Activated CD8-positive, alpha-beta memory T cell treated with anti-CD3 and anti-CD28 coated beads for 1 hour (primary cell): ENCODE measurements around the gene NOP10.

Experiments used
- DNase-seq, 2 donors: peaks; one replicate each; pipeline ENCODE4 v3.0.0-alpha.2; 2020; ENCODE audit warnings: low read depth in 1 of 2; ENCODE audit errors: extremely low read depth in 1 of 2

Gene NOP10

DNA sequence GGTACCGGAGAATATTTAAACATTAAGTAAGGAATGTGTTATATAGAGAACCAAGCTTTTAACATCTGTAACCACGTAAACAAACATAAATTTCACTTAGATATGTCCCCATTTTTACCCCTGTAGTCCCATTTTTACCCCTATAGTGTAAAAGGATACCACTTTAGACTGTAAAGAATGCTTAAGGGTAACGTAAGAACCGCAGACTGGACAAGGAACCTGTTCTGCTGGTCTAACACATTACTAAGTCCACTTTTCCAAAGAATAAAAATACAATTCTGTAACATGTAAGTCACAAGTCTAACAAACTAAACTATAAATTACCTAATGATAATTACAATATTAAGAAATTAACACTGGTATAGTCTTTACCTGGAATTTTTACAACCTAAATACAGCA is 8.3 kb downstream of the NOP10 start:
- no peak for DNase-seq

DNA sequence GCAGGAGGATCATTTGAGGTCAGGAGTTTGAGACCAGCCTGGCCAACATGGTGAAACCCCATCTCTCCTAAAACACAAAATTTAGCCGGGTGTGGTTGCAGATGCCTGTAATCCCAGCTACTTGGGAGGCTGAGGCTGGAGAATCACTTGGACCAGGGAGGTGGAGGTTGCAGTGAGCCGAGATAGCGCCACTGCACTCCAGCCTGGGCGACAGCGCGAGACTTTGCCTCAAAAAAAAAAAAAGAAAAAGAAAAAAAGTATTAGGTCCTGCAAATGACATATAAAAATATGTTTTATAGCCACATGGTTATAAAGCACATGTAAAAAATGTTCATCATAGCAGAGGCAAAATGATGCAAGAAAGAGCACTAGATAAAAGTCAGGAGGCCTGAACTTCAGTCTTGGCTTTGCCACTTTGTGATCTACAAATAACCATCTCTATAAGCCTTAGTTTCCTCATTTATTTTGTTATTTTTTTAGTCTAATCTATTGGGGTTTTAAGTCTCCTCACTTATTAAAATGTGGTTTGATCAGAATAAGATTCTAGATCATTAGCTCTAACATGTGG is 10.3 kb downstream of the NOP10 start:
- no peak for DNase-seq

DNA sequence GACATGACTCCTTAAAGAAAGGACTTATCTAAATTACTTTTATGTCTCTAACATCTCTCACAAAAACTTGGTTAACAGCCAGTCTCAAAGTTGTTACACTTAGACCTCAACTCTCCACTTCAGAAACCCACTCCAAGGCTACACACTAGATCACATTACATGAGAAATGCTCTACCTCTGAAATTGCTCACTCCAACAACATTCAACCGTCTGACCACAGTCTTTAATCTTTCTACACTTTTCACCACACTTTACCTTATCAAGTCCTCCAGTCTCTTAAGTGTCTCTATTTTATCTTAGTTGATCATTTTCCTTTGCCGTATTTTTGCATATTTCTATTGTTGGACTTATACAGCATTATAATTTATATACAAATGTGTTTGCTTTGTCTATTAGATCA is 11.1 kb downstream of the NOP10 start:
- DNase-seq: no peak

DNA sequence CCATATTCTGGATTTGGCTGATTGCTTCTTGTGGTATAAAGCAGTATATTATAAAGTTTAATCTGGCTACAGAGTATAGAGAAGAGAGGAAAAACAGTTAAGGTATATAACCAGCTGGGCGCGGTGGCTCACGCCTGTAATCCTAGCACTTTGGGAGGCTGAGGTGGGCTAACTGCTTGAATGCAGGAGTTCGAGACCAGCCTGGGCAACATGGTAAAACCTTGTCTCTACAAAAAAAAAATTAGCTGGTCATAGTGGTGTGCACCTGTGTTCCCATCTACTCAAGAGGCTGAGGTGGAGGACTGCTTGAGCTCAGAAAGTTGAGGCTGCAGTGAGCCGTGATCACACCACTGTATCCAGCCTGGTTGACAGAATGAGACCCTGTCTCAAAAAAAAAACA is 12.7 kb downstream of the NOP10 start:
- DNase-seq: no peak

DNA sequence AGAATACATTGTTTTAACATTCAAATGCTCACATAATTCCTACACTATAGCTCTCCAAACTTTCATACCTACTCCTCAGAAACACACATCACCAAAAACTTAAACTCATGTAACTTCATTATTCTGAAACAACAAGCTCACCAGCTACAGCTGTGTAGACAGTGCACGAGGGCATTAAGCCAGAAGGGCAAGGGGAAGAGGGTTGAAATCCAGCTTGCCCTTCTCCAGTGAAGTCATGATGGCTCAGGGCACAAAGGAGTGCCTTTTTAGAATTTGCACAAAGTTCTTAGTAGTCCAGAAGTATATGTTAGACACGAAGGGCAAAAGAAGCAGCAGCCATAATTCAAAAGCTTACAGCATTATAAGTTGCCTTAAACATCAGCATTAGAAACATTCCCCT is 13.9 kb downstream of the NOP10 start:
- DNase-seq: no peak

DNA sequence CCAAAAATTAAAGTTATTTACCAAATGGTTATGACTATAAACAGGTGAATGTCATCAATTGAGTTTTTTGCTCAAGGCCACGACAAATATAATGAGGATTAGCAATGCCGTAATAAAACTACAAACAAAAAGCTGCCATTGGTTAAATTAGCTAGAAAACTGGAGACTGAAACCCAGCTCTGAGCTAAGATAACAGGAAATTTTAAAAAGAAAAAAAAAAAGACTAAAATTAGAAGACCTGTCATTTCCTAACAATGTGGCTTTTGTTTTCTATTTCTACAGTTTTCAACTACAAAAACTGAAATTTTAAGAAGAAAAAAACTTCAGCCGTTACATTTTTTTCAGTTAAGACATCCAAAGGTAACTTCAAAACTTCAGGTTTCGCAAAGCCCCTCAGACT is 15.0 kb downstream of the NOP10 start:
- DNase-seq: no peak

DNA sequence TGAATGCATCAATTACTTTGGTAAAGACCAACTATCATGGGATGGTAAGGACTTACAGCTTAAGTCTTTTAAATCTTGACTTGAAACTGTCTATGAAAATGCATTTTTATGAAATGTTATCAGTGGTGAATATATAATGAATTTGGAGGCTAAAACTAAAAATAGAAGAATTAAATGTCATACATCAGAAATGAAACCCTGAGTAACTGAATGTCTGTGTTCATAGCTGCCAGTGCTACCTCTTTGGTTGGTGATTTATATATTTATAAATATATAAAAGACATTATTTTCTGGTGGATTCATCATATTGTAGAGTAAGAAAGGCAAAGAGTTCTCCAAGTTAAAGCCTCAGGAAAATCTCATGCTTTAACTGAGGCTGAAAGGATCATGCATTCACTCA is 17.6 kb downstream of the NOP10 start:
- no peak for DNase-seq

DNA sequence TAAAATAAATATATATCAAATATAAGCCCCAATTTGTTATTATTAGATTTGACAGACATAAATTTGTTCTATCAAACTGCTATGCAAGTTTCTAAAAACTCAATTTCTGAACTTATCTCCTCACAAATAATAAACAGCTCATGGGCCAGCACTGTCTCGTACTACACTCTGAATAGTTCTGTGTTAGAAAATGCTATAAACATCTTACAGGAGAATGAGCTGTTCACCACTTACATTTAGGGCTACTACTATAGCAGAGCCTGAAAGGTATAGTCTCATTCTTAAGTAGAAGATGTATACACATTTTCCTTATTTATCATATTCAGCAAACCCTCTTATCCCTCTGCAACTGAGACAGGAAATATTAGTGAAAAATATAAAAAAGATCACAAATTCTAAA is 18.0 kb downstream of the NOP10 start:
- no peak for DNase-seq

DNA sequence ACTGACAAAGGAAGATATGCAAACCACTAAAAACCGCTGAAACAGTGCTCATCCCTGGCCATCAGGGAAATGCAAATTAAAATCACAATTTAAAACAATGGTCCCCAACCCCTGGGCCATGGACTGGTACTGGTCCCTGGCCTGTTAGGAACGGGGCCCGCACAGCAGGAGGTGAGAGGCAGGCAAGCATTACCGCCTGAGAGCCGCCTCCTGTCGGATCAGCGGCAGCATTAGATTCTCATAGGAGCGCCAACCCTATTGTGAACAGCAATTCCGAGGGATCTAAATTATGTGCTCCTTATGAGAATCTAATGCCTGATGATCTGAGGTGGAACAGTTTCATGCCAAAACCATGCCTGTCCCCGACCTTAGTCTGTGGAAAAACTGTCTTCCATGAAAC is 19.7 kb downstream of the NOP10 start:
- DNase-seq: no peak

DNA sequence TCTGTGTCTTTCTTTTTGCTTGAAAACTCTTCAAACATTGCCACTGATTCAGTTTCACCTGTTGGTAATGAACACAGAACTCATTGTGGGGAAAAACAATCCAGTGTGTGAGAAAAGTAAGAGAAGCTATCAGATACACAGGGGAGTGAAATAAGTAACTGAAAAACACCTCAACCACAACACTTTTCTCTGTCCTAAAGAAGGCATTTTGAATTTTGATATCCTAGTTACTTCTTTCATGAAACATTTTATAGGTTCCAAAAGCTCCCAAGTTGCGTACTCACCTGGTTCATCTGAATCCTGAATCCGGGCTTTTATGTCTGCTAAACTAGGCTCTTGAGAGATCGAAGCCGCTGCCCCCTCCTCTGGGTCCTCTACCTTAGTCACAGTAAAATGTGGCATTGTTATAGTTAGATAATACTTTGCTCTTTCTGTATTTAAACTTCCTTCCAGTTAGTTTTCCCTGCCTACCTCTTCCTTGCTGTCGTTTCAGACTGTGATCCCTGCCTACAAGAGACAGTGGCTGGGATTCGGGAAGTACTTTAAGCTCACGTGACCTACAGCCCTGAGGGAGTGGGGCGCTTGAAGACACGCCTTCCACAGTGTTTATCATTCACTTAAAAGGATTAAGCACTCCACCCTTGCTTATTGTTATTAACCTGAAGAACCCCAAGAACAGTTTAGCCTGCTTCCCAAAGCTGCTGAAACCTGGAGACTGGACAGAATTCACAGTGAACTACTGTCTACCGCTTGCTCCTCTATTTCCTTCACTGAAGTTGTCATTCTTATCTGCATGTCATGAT is 24.5 kb downstream of the NOP10 start:
- DNase-seq: no peak

DNA sequence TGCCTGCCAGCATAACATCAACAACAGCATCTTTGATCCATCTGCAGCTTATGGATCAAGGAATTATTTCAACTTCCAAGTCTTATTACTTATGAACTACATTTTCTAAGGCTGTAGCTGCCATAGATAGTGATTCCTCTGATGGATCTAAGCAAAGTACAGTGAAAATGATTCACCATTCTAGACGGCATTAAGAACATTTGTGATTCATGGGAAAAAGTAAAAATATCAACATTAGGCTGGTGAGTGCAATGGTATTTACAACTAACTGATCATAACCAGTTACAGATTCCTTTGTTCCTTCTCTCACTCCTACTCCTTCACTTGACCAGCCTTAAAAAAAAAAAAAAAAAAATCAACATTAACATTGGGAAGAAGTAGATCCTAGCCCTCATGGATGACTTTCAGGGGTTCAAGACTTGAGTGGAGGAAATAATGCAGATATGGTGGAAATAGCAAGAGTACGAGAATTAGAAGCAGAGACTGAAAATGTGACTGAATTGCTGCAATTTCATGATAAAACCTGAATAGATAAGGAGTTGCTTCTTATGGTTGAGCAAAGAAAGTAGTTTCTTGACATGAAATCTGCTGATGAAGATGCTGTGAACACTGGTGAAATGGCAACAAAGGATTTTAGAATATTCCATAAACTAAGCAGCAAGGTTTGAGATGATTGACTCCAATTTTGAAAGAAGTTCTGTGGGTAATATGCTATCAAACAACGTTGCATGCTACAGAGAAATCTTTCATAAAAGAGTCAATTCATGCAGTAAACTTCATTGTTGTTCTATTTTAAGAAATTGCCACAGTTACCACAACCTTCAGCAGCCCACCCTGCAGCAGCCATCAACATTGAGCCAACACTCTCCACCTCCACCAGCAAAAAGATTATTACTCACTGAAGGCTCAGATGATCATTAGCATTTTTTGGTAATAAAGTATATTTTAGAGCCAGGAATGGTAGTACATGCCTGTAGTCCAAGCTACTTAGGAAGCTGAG is 28.1 kb downstream of the NOP10 start:
- DNase-seq: no peak

DNA sequence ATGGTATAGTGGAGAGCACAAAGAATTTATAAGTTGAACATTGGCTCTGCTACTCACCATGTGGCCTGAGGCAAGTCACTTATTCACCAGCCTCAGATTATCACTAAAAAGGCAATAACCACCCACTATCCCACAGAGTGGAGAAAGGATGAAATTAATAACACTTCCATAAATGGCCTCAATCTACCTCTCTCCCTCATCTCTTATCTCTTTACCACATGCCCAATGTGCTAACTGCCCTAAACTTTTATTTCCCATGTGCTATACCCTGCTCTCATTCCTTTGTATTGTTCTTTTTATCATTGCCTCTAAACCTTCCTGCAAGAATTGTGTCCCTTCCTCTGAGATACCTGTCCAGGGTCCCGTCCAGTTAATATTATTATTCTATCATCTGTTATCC is 31.4 kb downstream of the NOP10 start:
- no peak for DNase-seq

DNA sequence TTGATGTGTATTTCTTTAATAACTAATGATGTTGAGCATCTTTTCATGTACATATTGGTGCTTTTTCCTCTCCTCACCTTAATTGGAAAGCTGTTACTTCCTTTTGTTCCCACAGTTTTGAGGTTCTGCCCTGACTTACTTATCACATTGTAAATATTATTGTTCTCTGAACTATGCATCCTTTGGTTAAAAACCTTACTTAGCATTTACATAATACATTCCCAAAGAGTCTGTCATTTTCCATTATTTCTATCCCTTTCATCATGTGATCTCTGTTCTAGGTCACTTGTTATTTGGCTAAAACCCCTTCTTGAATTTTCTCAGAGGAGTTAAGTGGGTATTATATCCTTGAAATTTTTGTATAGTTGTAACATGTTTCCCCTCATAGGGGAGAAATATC is 38.3 kb downstream of the NOP10 start:
- no peak for DNase-seq

DNA sequence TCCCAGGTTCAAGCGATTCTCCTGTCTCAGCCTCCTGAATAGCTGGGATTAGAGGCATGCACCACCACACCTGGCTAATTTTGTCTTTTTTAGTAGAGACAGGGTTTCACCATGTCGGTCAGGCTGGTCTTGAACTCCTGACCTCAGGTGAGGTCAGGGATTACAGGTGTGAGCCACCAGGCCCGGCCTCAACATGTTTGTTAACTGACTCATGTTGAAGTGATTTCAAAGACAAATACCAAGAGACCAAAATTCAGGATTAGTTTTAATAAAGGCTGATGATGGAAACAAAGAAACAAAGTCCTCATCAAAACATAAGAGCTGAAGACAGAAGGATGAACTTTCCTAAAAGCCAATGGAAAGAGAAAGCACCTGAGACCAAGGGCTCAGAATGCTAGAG is 41.9 kb downstream of the NOP10 start:
- no peak for DNase-seq

DNA sequence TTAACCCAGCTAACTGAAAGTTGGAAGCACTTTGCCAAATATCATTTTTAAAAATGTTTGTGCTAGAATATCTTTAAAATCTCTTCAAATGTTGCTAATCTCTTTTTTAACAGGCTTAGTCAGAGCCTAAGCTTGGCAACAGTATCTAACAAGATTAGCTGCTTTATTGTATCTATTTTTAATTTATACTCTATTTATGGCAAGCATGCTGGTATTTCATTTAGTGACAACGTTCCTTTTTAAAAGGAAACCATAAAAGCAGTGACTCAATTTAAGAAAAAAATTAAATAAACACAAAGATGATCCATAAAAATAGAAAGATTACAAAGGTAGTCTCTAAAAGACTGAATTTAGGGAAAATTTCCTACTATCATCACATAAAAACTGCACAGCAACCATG is 45.9 kb downstream of the NOP10 start:
- DNase-seq: no peak

DNA sequence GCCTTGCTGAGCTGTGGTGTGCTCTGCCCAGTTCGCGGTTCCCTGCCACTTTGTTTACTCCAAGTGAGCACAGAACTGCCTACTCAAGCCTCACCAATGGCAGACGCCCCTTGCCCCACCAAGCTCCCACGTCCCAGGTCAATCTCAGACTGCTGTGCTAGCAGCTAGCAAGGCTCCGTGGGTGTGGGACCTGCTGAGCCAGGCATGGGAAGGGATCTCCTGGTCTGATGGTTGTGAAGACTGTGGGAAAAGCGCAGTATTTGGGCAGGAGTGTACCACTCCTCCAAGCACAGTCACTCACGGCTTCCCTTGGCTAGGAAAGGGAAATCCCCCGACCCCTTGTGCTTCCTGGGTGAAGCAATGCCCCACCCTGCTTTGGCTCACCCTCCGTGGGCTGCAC is 50.3 kb downstream of the NOP10 start:
- DNase-seq: no peak
